ENCODE measurements around the gene RASSF5.

The RASSF5 gene

DNA sequence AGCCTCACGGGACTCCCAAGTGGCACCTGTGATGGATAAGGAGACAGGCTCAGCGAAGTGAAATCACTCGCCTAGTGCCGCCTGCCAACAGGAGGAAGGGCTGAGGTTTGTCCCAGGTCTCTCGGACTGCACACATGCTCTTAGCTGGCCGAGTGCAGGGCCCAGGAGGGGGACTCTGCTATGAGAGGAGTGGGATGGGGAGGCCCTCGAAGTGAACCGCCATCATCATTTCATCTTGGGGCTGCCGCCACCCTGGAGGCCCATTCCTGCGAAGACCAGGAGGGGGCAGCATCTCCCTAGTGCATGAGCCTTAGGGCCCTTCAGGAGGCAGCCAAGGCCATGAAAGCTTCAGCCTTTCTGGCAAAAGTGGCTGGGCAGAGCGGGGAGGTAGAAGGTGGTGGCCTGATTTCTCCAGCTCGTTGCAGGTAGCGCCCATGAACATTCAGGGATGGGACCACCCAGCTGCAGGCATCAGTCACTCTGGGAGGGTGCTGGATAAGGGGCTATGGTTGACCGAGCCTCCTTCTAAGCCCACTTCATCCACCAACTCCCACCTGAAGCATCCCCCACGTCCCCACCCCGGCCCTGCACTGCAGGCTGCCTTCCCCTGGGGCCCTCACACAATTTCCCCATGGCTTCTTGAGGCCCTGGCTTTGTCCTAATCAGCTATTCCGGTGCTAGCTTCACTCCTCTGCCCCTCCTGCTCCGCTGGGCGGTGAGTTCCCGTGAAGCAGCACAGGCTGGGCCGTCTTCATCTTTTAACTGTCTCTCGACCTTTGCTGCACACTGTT is 17.2 kb upstream of the RASSF5 start:
- Histone ChIP-seq H3K27ac (ENCODE audit: low read depth, low read length) (no peak overlapping the region), H2BK120ac (ENCODE audit: low read depth, low read length) (no peak overlapping the region), H3K4me1 (ENCODE audit: control insufficient read depth, low read depth, low read length) (no peaks in the 10 kb centered on the region), H3K56ac (ENCODE audit: low read length) (no peak overlapping the region), H4K5ac (ENCODE audit: low read length) (no peak overlapping the region), H4K8ac (ENCODE audit: low read depth, low read length) (no peak overlapping the region), H3K79me1 (ENCODE audit: low read length) (no peaks in the 10 kb centered on the region), H2BK5ac (ENCODE audit: low read length) (no peak overlapping the region), H3K27me3 (ENCODE audit: insufficient read depth, low read length, poor library complexity) (no peaks in the 10 kb centered on the region), H3K23ac (ENCODE audit: low read length) (no peak overlapping the region), H2BK15ac (replicated peaks; ENCODE audit: low read depth) (no peak overlapping the region), H3K4ac (ENCODE audit: low read depth, low read length) (no peak overlapping the region), H3K4me3 (ENCODE audit: low read length) (no peak overlapping the region), H3K79me2 (ENCODE audit: control insufficient read depth, insufficient read depth, low read length) (no peaks in the 10 kb centered on the region), H2AK5ac (ENCODE audit: low read length) (no peak overlapping the region), H3K18ac (ENCODE audit: low read length) (no peak overlapping the region), H3K4me2 (ENCODE audit: low read length) (no peak overlapping the region), H3K36me3 (ENCODE audit: control insufficient read depth, insufficient read depth, low read length) (peaks cover 1% of the 10 kb centered on the region), H3K9ac (ENCODE audit: low read length) (no peak overlapping the region)
- peak; percentile 83 for DNase-seq
- WGBS (ENCODE audit: extremely low coverage, insufficient coverage, low lambda C conversion rate), result no CpG with 5 or more reads among the region's 22 CpGs

DNA sequence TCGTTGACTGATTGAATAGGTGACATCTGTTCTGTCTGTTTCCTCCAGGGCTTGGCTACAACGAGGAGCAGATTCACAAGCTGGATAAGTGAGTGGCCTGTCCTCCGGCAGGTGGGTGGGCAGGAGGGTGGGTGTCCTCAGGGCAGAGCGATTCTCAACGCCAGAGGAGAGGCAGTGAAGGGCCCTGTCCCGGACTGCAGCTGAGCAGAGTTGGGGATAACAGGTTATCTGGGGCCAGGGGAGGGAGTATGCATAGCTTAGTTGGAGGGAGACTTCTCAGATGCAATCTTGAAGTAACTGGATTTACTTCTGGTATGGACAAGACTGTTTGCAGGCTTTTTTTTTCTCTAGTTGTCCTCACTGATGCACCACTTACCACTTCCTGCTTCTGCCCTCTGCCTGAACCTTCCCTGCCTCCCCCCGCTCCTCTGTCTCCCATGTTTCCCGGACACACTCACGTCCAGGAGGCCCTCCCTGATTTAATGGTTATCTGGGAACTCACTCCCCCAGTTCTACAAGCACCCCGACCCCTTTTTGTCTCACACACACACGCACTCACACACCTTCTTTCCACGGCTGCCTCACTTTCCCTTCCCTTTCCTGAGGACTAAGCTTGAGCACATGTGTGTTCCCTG is 16.4 kb upstream of the RASSF5 start:
- Histone ChIP-seq H3K9ac (ENCODE audit: low read length) (no peak overlapping the region), H3K23ac (ENCODE audit: low read length) (no peak overlapping the region), H3K27ac (ENCODE audit: low read depth, low read length) (no peak overlapping the region), H2BK5ac (ENCODE audit: low read length) (no peak overlapping the region), H3K4me3 (ENCODE audit: low read length) (no peak overlapping the region), H4K8ac (ENCODE audit: low read depth, low read length) (no peak overlapping the region), H3K27me3 (ENCODE audit: insufficient read depth, low read length, poor library complexity) (no peaks in the 10 kb centered on the region), H3K18ac (ENCODE audit: low read length) (no peak overlapping the region), H2BK120ac (ENCODE audit: low read depth, low read length) (no peak overlapping the region), H2AK5ac (ENCODE audit: low read length) (no peak overlapping the region), H3K79me1 (ENCODE audit: low read length) (no peaks in the 10 kb centered on the region), H3K4ac (ENCODE audit: low read depth, low read length) (no peak overlapping the region), H3K79me2 (ENCODE audit: control insufficient read depth, insufficient read depth, low read length) (no peaks in the 10 kb centered on the region), H3K56ac (ENCODE audit: low read length) (no peak overlapping the region), H3K4me1 (ENCODE audit: control insufficient read depth, low read depth, low read length) (no peaks in the 10 kb centered on the region), H3K36me3 (ENCODE audit: control insufficient read depth, insufficient read depth, low read length) (peaks cover 1% of the 10 kb centered on the region), H3K4me2 (ENCODE audit: low read length) (no peak overlapping the region), H2BK15ac (replicated peaks; ENCODE audit: low read depth) (no peak overlapping the region), H4K5ac (ENCODE audit: low read length) (no peak overlapping the region)
- WGBS (ENCODE audit: extremely low coverage, insufficient coverage, low lambda C conversion rate), result no CpG with 5 or more reads among the region's 12 CpGs
- no peak for DNase-seq

DNA sequence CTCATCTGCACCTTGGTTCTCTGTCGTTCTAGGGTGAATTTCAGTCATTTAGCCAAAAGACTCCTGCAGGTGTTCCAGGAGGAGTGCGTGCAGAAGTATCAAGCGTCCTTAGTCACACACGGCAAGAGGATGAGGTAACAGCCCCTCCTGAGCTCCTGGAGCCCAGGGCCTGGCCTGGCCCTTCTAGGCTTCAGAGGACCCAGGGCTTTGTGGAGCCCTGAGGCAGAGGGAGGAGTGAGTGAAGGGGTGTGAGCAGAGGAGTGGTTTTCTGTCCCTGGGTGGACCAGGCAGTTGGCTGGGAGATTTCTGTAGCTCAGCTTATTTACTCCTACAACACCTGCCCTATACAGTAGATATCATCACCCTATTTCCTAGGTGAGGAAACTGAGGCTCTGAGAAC is 15.7 kb upstream of the RASSF5 start:
- H3K79me1 ChIP-seq (ENCODE audit: low read length), result no peaks in the 10 kb centered on the region
- no peak overlapping the region for H3K18ac ChIP-seq (ENCODE audit: low read length)
- H3K9ac ChIP-seq (ENCODE audit: low read length), result no peak overlapping the region
- H3K36me3 ChIP-seq (ENCODE audit: control insufficient read depth, insufficient read depth, low read length), result peaks cover 1% of the 10 kb centered on the region
- no peak overlapping the region for H3K4me2 ChIP-seq (ENCODE audit: low read length)
- no peak overlapping the region for H2BK120ac ChIP-seq (ENCODE audit: low read depth, low read length)
- H4K8ac ChIP-seq (ENCODE audit: low read depth, low read length), result no peak overlapping the region
- H3K4me3 ChIP-seq (ENCODE audit: low read length), result no peak overlapping the region
- H3K79me2 ChIP-seq (ENCODE audit: control insufficient read depth, insufficient read depth, low read length), result no peaks in the 10 kb centered on the region
- no peak overlapping the region for H3K56ac ChIP-seq (ENCODE audit: low read length)
- no peak for DNase-seq
- no peak overlapping the region for H2BK15ac ChIP-seq (replicated peaks; ENCODE audit: low read depth)
- H2AK5ac ChIP-seq (ENCODE audit: low read length), result no peak overlapping the region
- no peaks in the 10 kb centered on the region for H3K4me1 ChIP-seq (ENCODE audit: control insufficient read depth, low read depth, low read length)
- H3K4ac ChIP-seq (ENCODE audit: low read depth, low read length), result no peak overlapping the region
- H3K27me3 ChIP-seq (ENCODE audit: insufficient read depth, low read length, poor library complexity), result no peaks in the 10 kb centered on the region
- no peak overlapping the region for H4K5ac ChIP-seq (ENCODE audit: low read length)
- no CpG with 5 or more reads among the region's 4 CpGs for WGBS (ENCODE audit: extremely low coverage, insufficient coverage, low lambda C conversion rate)
- no peak overlapping the region for H3K27ac ChIP-seq (ENCODE audit: low read depth, low read length)
- H3K23ac ChIP-seq (ENCODE audit: low read length), result no peak overlapping the region
- no peak overlapping the region for H2BK5ac ChIP-seq (ENCODE audit: low read length)

DNA sequence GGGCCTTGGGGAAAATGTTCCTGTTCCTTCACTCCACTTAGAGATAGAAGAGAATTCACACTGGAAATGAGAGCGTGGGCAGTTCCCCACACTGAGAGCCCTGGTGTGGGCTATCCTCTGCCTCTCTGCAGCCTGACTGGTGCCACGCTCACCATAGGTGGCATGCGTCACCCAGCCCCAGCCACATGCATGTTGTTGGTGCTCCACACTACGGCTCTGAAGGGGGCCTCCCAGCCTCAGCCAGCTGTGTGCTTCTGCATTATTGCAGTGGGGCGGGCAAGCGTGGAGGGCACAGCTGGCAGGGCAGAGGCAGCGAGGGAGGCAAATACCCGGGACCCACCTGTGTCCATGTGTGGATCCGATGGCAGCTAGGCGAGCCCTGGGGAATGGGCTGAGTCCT is 14.7 kb upstream of the RASSF5 start:
- no peak overlapping the region for H3K4me2 ChIP-seq (ENCODE audit: low read length)
- no peak for DNase-seq
- no peak overlapping the region for H3K23ac ChIP-seq (ENCODE audit: low read length)
- H3K4ac ChIP-seq (ENCODE audit: low read depth, low read length), result no peak overlapping the region
- no peaks in the 10 kb centered on the region for H3K27me3 ChIP-seq (ENCODE audit: insufficient read depth, low read length, poor library complexity)
- H3K36me3 ChIP-seq (ENCODE audit: control insufficient read depth, insufficient read depth, low read length), result peaks cover 1% of the 10 kb centered on the region
- no peak overlapping the region for H2AK5ac ChIP-seq (ENCODE audit: low read length)
- H4K5ac ChIP-seq (ENCODE audit: low read length), result no peak overlapping the region
- H3K9ac ChIP-seq (ENCODE audit: low read length), result no peak overlapping the region
- no peaks in the 10 kb centered on the region for H3K79me2 ChIP-seq (ENCODE audit: control insufficient read depth, insufficient read depth, low read length)
- H2BK5ac ChIP-seq (ENCODE audit: low read length), result no peak overlapping the region
- H2BK120ac ChIP-seq (ENCODE audit: low read depth, low read length), result no peak overlapping the region
- H3K4me3 ChIP-seq (ENCODE audit: low read length), result no peak overlapping the region
- H3K18ac ChIP-seq (ENCODE audit: low read length), result no peak overlapping the region
- no peaks in the 10 kb centered on the region for H3K4me1 ChIP-seq (ENCODE audit: control insufficient read depth, low read depth, low read length)
- H3K27ac ChIP-seq (ENCODE audit: low read depth, low read length), result no peak overlapping the region
- no peak overlapping the region for H3K56ac ChIP-seq (ENCODE audit: low read length)
- no CpG with 5 or more reads among the region's 10 CpGs for WGBS (ENCODE audit: extremely low coverage, insufficient coverage, low lambda C conversion rate)
- H3K79me1 ChIP-seq (ENCODE audit: low read length), result no peaks in the 10 kb centered on the region
- H2BK15ac ChIP-seq (replicated peaks; ENCODE audit: low read depth), result no peak overlapping the region
- no peak overlapping the region for H4K8ac ChIP-seq (ENCODE audit: low read depth, low read length)

DNA sequence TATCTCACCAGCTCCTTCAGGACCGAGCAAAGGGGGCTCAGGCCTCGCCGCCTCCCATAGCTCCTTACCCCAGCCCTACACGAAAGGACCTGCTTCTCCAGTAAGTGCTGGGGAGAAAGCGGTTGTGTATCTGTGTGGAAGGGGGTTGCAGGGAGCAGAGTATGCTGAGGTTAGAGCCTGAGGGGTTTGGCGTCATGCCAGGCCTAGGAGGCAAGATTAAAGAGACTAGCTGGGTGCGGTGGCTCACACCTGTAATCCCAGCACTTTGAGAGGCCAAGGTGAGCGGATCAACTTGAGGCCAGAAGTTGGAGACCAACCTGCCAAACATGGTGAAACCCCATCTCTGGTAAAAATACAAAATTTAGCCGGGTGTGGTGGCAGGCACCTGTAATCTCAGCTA is 14.1 kb upstream of the RASSF5 start:
- Histone ChIP-seq H3K56ac (ENCODE audit: low read length) (no peak overlapping the region), H3K4me1 (ENCODE audit: control insufficient read depth, low read depth, low read length) (no peaks in the 10 kb centered on the region), H2AK5ac (ENCODE audit: low read length) (no peak overlapping the region), H3K23ac (ENCODE audit: low read length) (no peak overlapping the region), H3K9ac (ENCODE audit: low read length) (no peak overlapping the region), H4K8ac (ENCODE audit: low read depth, low read length) (no peak overlapping the region), H3K27ac (ENCODE audit: low read depth, low read length) (no peak overlapping the region), H3K18ac (ENCODE audit: low read length) (no peak overlapping the region), H4K5ac (ENCODE audit: low read length) (no peak overlapping the region), H3K36me3 (ENCODE audit: control insufficient read depth, insufficient read depth, low read length) (peaks cover 1% of the 10 kb centered on the region), H3K79me2 (ENCODE audit: control insufficient read depth, insufficient read depth, low read length) (no peaks in the 10 kb centered on the region), H3K79me1 (ENCODE audit: low read length) (no peaks in the 10 kb centered on the region), H3K4me2 (ENCODE audit: low read length) (no peak overlapping the region), H3K4me3 (ENCODE audit: low read length) (no peak overlapping the region), H3K27me3 (ENCODE audit: insufficient read depth, low read length, poor library complexity) (no peaks in the 10 kb centered on the region), H2BK5ac (ENCODE audit: low read length) (no peak overlapping the region), H2BK120ac (ENCODE audit: low read depth, low read length) (no peak overlapping the region), H3K4ac (ENCODE audit: low read depth, low read length) (no peak overlapping the region), H2BK15ac (replicated peaks; ENCODE audit: low read depth) (no peak overlapping the region)
- no peak for DNase-seq
- WGBS (ENCODE audit: extremely low coverage, insufficient coverage, low lambda C conversion rate), result no CpG with 5 or more reads among the region's 9 CpGs

All from mesendoderm (in vitro differentiated cells).